CD4-positive, CD25-positive, alpha-beta regulatory T cell (primary cell): ENCODE data around the gene GNS. TPM values are rescaled to one million over a fixed set of nuclear protein-coding genes. Genes with fewer than 3 reads are reported as not detected.
"Not testable (repeated sequence)": the region's sequence is repeated elsewhere in the genome, so short reads cannot be mapped to it uniquely, and the experiment has no call there.

ENCODE experiments used
- ATAC-seq, 2 donors: fragments of 150-1000 bp; cut with Tn5 transposase; one replicate each; pipeline ENCODE4 v1.10.0; 2021; ENCODE audit warnings: low read depth in 2 of 2, moderate number of reproducible peaks in 2 of 2, moderate library complexity in 1 of 2
- DNase-seq, 3 donors: peaks; one replicate each; pipeline versions ENCODE4 v3.0.0 to v3.0.0-alpha.2; 2012 to 2022; ENCODE audit warnings: mixed read lengths in 1 of 3
- H3K27ac ChIP-seq: one replicate; pipeline ENCODE4 v1.7.0; 2013; ENCODE audit warnings: mild to moderate bottlenecking, low read length; ENCODE audit not compliant: insufficient read depth, poor library complexity, severe bottlenecking
- H3K27me3 ChIP-seq: one replicate; pipeline ENCODE4 v1.7.0; 2013; ENCODE audit warnings: low read length; ENCODE audit not compliant: control insufficient read depth, insufficient read depth
- H3K36me3 ChIP-seq: one replicate; pipeline ENCODE4 v1.7.0; 2013; ENCODE audit warnings: mild to moderate bottlenecking, low read length, moderate library complexity; ENCODE audit not compliant: control insufficient read depth, insufficient read depth
- H3K4me1 ChIP-seq: 2 replicates; pipeline ENCODE4 v1.7.0; 2013; ENCODE audit warnings: mild to moderate bottlenecking, low read length; ENCODE audit not compliant: insufficient read depth, control insufficient read depth, poor library complexity, severe bottlenecking
- H3K4me3 ChIP-seq: one replicate; pipeline ENCODE4 v1.7.0; 2013; ENCODE audit warnings: low read depth, mild to moderate bottlenecking, low read length, moderate library complexity
- H3K9me3 ChIP-seq, 2 experiments: 1 replicate in 1 of 2; 2 replicates in 1 of 2; pipeline ENCODE4 v1.7.0; 2013; ENCODE audit warnings: low read length in 2 of 2, mild to moderate bottlenecking in 1 of 2, moderate library complexity in 1 of 2; ENCODE audit not compliant: control insufficient read depth in 2 of 2
- H3K27ac Mint-ChIP-seq, 3 donors: one replicate each; pipeline ENCODE4 v1.8.0; 2020 to 2022; ENCODE audit warnings: mild to moderate bottlenecking in 3 of 3, mixed read lengths in 3 of 3, moderate library complexity in 2 of 3
- H3K27me3 Mint-ChIP-seq: one replicate; pipeline ENCODE4 v1.8.0; 2022; ENCODE audit warnings: mild to moderate bottlenecking, mixed read lengths
- H3K36me3 Mint-ChIP-seq: one replicate; pipeline ENCODE4 v1.8.0; 2020; ENCODE audit warnings: mixed read lengths
- H3K4me1 Mint-ChIP-seq, 4 donors: one replicate each; pipeline ENCODE4 v1.8.0; 2020 to 2022; ENCODE audit warnings: mixed read lengths in 4 of 4, mild to moderate bottlenecking in 1 of 4
- H3K4me3 Mint-ChIP-seq, 4 donors: one replicate each; pipeline ENCODE4 v1.8.0; 2020 to 2022; ENCODE audit warnings: mild to moderate bottlenecking in 4 of 4, mixed read lengths in 4 of 4, moderate library complexity in 3 of 4
- H3K9me3 Mint-ChIP-seq, 7 donors: one replicate each; pipeline ENCODE4 v1.8.0; 2020 to 2022; ENCODE audit warnings: mixed read lengths in 7 of 7, mild to moderate bottlenecking in 3 of 7, moderate library complexity in 2 of 7
- polyA plus RNA-seq, 4 donors: library from polyadenylated mRNA; unstranded; fragments of 300-500 nt; fragmentation: Illumina TruSeq; gene quantifications; one replicate each; pipeline ENCODE4 v1.2.3, GENCODE V29; 2021
- total RNA-seq: library from RNA; stranded (reverse); gene quantifications from one replicate; pipeline ENCODE4 v1.2.3, GENCODE V29; 2022

The GNS gene
- total and polyA plus RNA-seq, 5 donors from 2014 or later = 25.0 to 51.5 (median 41.6) TPM

DNA sequence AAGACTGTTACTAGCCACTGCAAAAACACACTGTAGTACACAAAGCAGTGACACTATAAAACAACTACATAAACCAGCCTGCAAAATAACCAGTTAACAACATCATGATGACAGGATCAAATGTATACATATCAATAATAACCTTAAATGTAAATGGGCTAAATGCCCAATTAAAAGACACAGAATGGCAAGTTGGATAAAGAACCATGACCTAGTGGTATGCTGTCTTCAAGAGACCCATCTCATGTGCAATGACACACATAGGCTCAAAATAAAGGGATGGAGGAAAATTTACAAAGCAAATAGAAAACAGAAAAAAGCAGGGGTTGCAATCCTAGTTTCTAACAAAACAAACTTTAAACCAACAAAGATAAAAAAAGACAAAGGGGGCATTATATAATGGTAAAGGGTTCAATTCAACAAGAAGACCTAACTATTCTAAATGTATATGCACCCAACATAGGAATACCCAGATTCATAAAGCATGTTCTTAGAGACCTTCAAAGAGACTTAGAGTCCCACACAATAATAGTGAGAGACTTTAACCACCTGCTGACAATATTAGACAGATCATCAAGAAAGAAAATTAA is 16.0 kb upstream of the GNS start:
- Histone ChIP-seq H3K9me3 (peaks cover 31 to 37% of the 10 kb centered on the region in 2 experiments), H3K27me3 (peaks cover 37% of the 10 kb centered on the region)
- ATAC-seq, H3K36me3 Mint-ChIP-seq, DNase-seq, H3K4me3 ChIP-seq, H3K4me3 Mint-ChIP-seq, H3K27ac ChIP-seq, H3K4me1 ChIP-seq, H3K4me1 Mint-ChIP-seq, H3K27ac Mint-ChIP-seq, H3K36me3 ChIP-seq: not testable (repeated sequence)
- peaks cover 2 to 44% (median 26%) of the 10 kb centered on the region in 7 donors for H3K9me3 Mint-ChIP-seq
- peaks cover 81% of the 10 kb centered on the region for H3K27me3 Mint-ChIP-seq

DNA sequence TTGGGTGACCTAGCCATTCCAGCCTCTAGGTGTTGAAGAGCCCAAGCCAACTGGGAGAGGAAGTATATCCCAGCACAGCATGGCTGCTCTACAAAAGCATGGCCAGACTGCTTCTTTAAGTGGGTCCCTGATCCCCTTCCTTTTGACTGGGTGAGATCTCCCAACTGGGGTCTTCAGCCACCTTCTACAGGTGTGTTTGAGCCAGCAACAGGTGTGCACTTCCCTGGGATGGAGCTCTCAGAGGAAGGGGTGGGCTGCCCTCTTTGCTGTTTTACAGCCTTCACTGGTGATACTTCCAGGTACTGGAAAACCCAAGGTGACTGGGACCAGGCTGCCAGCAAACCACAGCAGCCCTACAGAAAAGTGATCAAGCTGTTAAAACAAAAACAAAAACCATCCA is 14.2 kb upstream of the GNS start:
- Mint-ChIP-seq H3K27ac (no peak overlapping the region), H3K9me3 (peaks cover 2 to 44% (median 26%) of the 10 kb centered on the region in 7 donors), H3K36me3 (no peaks in the 10 kb centered on the region), H3K4me1 (peaks cover 0 to 4% (median 0%) of the 10 kb centered on the region in 4 donors), H3K27me3 (peaks cover 67% of the 10 kb centered on the region), H3K4me3 (no peak overlapping the region)
- H3K4me1 ChIP-seq = no peaks in the 10 kb centered on the region
- peaks cover 31 to 37% of the 10 kb centered on the region in 2 experiments for H3K9me3 ChIP-seq
- no peak for ATAC-seq
- H3K27me3 ChIP-seq = peaks cover 27% of the 10 kb centered on the region
- no peak overlapping the region for H3K4me3 ChIP-seq
- no peak overlapping the region for H3K27ac ChIP-seq
- DNase-seq = no peak
- H3K36me3 ChIP-seq = no peaks in the 10 kb centered on the region

DNA sequence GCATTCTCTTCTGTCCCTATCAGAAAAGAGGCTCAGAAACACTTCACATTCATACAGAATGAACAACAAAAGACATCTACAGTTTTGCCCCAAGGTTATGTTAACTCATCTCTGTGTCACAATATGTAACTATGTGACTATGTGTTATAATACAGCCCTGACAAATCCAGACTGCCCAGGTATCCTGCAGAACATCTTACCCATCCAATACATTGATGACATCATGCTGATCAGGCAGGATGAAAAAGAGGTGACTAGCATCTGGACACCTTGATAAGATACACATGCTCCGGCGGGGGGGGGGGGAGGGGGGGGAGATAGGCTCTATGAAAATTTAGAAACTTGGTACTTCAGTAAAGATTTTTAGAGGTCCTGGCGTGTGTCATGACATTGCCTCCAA is 8.3 kb upstream of the GNS start:
- peaks cover 43% of the 10 kb centered on the region for H3K27me3 Mint-ChIP-seq
- H3K4me1 ChIP-seq = no peaks in the 10 kb centered on the region
- peaks cover 0 to 9% (median 4%) of the 10 kb centered on the region in 7 donors for H3K9me3 Mint-ChIP-seq
- H3K36me3 ChIP-seq = no peaks in the 10 kb centered on the region
- no peaks in the 10 kb centered on the region for H3K9me3 ChIP-seq
- H3K27ac ChIP-seq = no peak overlapping the region
- DNase-seq = no peak
- no peak overlapping the region for H3K27ac Mint-ChIP-seq
- H3K4me1 Mint-ChIP-seq = no peaks in the 10 kb centered on the region
- H3K4me3 ChIP-seq = no peak overlapping the region
- no peak for ATAC-seq
- H3K4me3 Mint-ChIP-seq = no peak overlapping the region
- H3K27me3 ChIP-seq = peaks cover 13% of the 10 kb centered on the region
- H3K36me3 Mint-ChIP-seq = peaks cover 3% of the 10 kb centered on the region

DNA sequence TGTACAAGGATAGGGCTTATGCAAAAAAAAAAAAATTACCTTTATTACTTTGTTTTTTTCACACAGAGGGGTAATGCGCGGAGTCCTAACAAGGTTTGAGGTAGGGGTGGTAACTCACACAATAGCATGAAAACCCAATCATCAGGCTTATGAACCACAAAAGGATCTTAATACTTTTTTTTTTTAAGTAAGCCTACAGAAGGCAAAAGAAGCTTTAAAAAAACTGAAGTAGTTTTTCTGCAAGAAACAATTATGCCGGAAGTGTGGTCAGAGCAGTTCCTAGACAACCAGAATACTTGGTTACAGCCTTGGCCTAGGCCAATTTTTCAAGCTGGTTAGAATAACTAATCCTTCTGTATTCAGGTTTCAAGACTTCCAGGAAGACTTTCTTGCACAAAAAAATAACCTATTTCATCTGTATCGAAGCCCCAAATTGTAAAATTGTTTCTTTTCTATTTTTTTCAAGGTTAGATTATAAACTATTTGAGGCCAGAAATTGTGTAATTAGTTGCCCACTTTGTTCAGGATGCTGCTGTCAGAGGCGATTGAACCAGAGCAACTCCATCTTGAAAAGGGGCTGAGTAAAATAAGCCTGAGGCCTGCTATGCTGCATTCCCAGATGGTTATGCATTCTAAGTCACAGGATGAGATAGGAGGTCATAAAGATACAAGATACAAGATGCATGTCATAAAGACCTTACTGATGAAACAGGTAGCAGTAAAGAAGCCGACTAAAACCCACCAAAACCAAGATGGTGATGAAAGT is 1.8 kb upstream of the GNS start:
- peaks cover 20 to 51% (median 38%) of the 10 kb centered on the region in 4 donors for H3K4me1 Mint-ChIP-seq
- no peaks in the 10 kb centered on the region for H3K9me3 ChIP-seq
- H3K27me3 ChIP-seq = peaks cover 2% of the 10 kb centered on the region
- H3K27ac ChIP-seq = no peak overlapping the region
- ATAC-seq (no peak), DNase-seq (peak in 1 of 3 donors; percentile 42)
- H3K4me3 ChIP-seq = no peak overlapping the region
- peaks cover 4% of the 10 kb centered on the region for H3K36me3 Mint-ChIP-seq
- H3K9me3 Mint-ChIP-seq = peaks cover 0 to 3% (median 0%) of the 10 kb centered on the region in 7 donors
- peak overlapping the region in 1 of 4 donors; percentile 55 for H3K4me3 Mint-ChIP-seq
- H3K36me3 ChIP-seq = no peaks in the 10 kb centered on the region
- H3K27ac Mint-ChIP-seq = no peak overlapping the region
- peaks cover 19% of the 10 kb centered on the region for H3K4me1 ChIP-seq
- H3K27me3 Mint-ChIP-seq = peaks cover 12% of the 10 kb centered on the region

DNA sequence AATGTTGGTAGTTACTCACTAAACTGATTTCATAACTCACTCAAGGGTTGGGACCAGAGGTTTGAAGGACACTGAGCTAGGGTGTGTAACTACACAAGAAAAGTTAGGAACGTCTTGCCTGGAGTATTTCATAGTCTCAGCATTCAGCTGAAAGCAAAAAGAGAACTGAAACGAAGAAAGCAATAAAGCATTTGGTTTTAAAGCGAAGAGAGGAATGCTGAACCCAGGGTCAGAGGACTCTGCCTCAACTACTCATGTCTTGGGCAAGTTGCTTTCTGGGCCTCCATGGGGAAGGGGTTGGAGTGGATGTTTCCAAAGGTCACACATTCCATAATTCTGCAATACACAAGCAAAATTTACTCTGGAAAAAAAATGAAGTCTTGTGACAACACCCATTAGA is 1.4 kb downstream of the GNS start:
- H3K4me1 ChIP-seq = peaks cover 23% of the 10 kb centered on the region
- Mint-ChIP-seq H3K4me3 (peak overlapping the region; percentile 82 to 99 (median 96)), H3K27ac (peak overlapping the region; percentile 21 to 70 (median 40)), H3K9me3 (peaks cover 0 to 1% (median 0%) of the 10 kb centered on the region in 7 donors), H3K27me3 (peaks cover 6% of the 10 kb centered on the region), H3K36me3 (peaks cover 12% of the 10 kb centered on the region), H3K4me1 (peaks cover 33 to 67% (median 48%) of the 10 kb centered on the region in 4 donors)
- no peaks in the 10 kb centered on the region for H3K9me3 ChIP-seq
- H3K36me3 ChIP-seq = peaks cover 2% of the 10 kb centered on the region
- no peaks in the 10 kb centered on the region for H3K27me3 ChIP-seq
- H3K4me3 ChIP-seq = no peak overlapping the region
- no peak overlapping the region for H3K27ac ChIP-seq
- ATAC-seq (no peak), DNase-seq (no peak)

DNA sequence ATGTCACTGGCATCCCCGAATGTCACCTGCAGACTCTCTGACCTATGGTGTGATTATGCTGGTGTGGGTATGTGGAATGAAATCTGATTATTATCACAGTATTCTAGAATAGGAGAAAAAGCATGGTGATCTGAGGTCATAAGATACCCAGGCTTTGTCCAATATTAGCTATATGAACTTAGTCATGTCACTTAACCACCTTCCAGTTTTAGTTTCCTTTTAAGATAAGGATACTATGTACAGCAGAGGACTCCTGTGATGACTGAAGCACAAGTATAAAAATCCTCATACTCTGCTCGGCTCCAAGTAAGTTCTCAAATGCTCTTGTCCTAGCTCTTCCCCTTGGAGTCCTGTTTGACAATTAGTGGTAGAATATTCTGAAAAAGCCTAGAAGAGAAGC is 2.8 kb downstream of the GNS start:
- Mint-ChIP-seq H3K36me3 (peaks cover 20% of the 10 kb centered on the region), H3K27me3 (peaks cover 6% of the 10 kb centered on the region), H3K9me3 (peaks cover 0 to 1% (median 0%) of the 10 kb centered on the region in 7 donors), H3K4me3 (no peak overlapping the region), H3K4me1 (peaks cover 33 to 63% (median 43%) of the 10 kb centered on the region in 4 donors), H3K27ac (peak overlapping the region in 1 of 3 donors; percentile 21)
- Histone ChIP-seq H3K27ac (no peak overlapping the region), H3K4me3 (no peak overlapping the region), H3K9me3 (no peaks in the 10 kb centered on the region), H3K36me3 (peaks cover 5% of the 10 kb centered on the region), H3K27me3 (no peaks in the 10 kb centered on the region), H3K4me1 (peaks cover 23% of the 10 kb centered on the region)
- peak in 1 of 3 donors; percentile 17 for DNase-seq
- no peak for ATAC-seq

DNA sequence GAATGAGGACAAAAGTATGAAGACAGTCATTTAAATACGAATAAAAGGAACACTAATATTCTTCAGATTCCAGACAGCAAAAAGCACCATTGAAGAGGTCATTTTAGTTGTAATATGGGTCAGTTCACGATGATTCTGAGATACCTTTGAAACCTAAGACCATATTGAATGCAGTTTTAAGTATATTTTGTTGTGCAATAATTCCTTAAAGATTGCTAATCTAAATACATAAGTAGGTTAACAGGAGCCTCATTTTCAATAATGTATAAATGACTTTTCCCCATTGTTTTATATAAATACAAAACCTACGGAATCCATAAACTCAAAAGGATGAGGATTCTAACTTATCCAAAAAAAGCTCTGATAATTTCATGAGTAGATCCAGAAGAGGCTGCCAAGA is 5.8 kb downstream of the GNS start:
- H3K27ac Mint-ChIP-seq = no peak overlapping the region
- H3K4me3 ChIP-seq = no peak overlapping the region
- no peak overlapping the region for H3K4me3 Mint-ChIP-seq
- no peak overlapping the region for H3K27ac ChIP-seq
- H3K9me3 Mint-ChIP-seq = peaks cover 0 to 2% (median 0%) of the 10 kb centered on the region in 7 donors
- H3K27me3 ChIP-seq = no peaks in the 10 kb centered on the region
- peaks cover 28 to 42% (median 32%) of the 10 kb centered on the region in 4 donors for H3K4me1 Mint-ChIP-seq
- no peak for DNase-seq
- peaks cover 10% of the 10 kb centered on the region for H3K4me1 ChIP-seq
- no peaks in the 10 kb centered on the region for H3K27me3 Mint-ChIP-seq
- peaks cover 15% of the 10 kb centered on the region for H3K36me3 ChIP-seq
- peaks cover 31% of the 10 kb centered on the region for H3K36me3 Mint-ChIP-seq
- no peak for ATAC-seq
- no peaks in the 10 kb centered on the region for H3K9me3 ChIP-seq
